Subcutaneous adipose tissue (tissue), 4 donors: ENCODE measurements around the gene SYCP3. TPM values are rescaled to one million over a fixed set of nuclear protein-coding genes. Genes with fewer than 3 reads are reported as not detected.

Experiments
- CTCF ChIP-seq: fragments of 450-650 bp; IDR thresholded peaks from one replicate; pipeline ENCODE4 v1.5.1; 2016; ENCODE audit warnings: low read depth, mild to moderate bottlenecking, control low read depth, antibody characterized with exemption, moderate library complexity
- total RNA-seq, 4 donors: library from RNA; depleted of rRNA; stranded (reverse); fragments of >200 nt; gene quantifications; one replicate each; pipeline ENCODE4 v1.1.0, GENCODE V29; 2016

Gene SYCP3
- under 1 TPM in 1 of 4 donors, not detected in 3; 0.22 TPM for total RNA-seq

GRCh38 chr12:101738920-101739665, at the start of gene SYCP3:
TSS of gene SYCP3 (minus strand) at chr12:101739462. CDS start at chr12:101737935, 1,527 bp downstream.
- TF ChIP-seq CTCF: no peak

DNA sequence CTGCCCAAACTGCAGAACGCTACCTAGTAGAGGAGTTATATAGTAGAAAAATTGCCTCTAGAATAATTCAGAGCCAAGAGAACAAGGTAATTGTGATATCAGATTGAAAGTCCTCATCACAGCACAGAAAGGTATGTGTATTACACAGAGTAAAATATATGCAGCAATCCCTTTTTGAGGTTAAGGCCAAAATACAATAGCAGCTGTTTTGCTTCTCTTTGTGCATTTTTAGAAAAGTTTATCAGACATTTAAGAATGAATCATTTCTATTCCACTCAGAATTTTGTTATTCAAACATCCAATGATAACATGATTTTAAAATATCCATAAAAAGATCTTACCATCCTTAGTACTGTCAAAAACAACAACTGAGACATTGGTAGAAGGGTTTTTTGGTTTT, 46.4 kb upstream of the SYCP3 start:
- TF ChIP-seq CTCF: no peak

GRCh38 chr12:101784376-101784775, 45.1 kb upstream of the SYCP3 start:
- TF ChIP-seq CTCF: no peak

DNA sequence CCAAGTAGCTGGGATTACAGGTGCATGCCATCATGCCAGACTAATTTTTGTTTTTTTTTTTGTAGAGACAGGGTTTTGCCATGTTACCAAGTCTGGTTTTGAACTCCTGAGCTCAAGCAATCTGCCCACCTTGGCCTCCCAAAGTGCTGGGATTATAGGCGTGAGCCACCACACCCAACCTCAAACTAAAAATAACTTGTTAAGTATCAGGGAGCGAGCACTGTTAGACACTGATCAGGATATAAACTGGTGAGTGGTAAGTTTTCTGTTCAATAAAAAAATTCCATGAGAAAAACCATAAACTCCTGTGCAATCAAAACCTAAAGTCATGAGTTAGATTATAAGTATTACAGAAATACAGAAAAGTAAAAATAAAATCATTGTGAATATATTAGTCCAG, 44.6 kb upstream of the SYCP3 start:
- TF ChIP-seq CTCF: no peak

DNA sequence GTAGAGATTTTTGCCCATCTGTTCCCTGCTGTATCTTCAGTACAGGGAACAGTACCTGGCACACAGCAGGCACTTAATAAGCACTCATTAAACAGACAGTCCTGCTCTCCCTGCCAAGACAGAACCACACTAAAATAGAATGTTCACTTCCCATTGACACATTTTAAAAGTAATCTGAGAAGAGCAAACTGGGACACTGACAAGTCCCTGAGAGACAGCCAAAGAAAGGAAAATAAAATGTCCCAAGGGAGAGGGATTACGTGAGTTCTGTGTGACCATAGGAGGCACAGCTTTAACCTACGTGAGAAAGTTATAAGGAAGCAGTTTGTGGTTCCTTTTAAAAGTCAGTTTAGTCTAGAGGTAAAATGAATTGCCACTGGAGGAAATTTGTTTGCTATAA, 43.9 kb upstream of the SYCP3 start:
- no peak for TF ChIP-seq CTCF

- no peak for TF ChIP-seq CTCF
These were observed 43.0 kb upstream of the SYCP3 start for GRCh38 chr12:101782273-101782731.

- no peak for TF ChIP-seq CTCF
These were observed 42.6 kb upstream of the SYCP3 start for GRCh38 chr12:101781834-101782233.
